ENCODE results near the gene ITPKC. TPM values are rescaled to one million over a fixed set of nuclear protein-coding genes. Genes with fewer than 3 reads are reported as not detected.
A peak's percentile ranks its signal among the peaks of the same experiment; 100 is the strongest.

The ITPKC gene
- total and polyA plus RNA-seq, 3 experiments from 2014 or later, result 5.5 to 8.9 (median 5.7) TPM

DNA sequence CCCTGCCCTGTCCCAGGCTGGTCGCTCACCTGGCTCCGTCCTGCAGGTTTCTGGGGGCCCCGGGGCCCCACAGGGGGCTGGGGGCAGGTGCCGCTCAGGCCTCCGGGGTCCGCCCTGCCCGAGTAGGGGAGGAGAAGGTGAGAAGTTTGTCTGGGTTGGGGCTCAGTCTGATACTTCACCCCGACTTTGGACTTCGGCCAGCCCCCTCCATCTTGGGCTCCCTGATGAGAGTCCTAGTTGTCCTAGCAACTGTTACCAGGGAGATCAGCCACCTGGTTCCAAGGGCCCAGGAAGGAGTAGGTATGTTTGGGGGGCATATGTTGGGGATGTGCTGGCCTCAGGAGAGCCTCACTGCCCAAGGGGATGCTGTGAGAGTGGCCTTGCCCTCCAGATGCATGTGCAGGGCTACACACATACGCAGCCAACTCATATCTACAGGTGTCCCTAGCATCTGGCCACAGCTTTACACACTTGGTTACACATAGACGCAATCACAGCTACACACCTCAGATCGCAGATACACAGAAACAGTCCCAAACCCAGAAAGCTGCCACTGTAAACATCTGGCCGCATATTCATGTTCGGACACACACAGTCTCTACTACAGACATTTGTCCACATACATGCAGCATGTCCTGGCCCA is 29.9 kb upstream of the ITPKC start:
- H3K27me3 Mint-ChIP-seq, result no peaks in the 10 kb centered on the region
- DNase-seq, result no peak
- no peaks in the 10 kb centered on the region for H3K27me3 ChIP-seq (ENCODE audit: insufficient read depth, low read length, poor library complexity, severe bottlenecking)
- peaks cover 7 to 14% (median 12%) of the 10 kb centered on the region in 3 donors for H3K36me3 Mint-ChIP-seq
- no peak overlapping the region for H3K4me3 ChIP-seq (ENCODE audit: low read length)
- no peaks in the 10 kb centered on the region for H3K36me3 ChIP-seq (ENCODE audit: insufficient read depth, low read length)
- H3K27ac Mint-ChIP-seq, result no peak overlapping the region
- H3K9me3 Mint-ChIP-seq, result no peaks in the 10 kb centered on the region
- POLR2A ChIA-PET, result no interaction called here
- H3K4me1 Mint-ChIP-seq, result peaks cover 0 to 7% (median 4%) of the 10 kb centered on the region in 3 donors
- no peaks in the 10 kb centered on the region for H3K9me3 ChIP-seq (ENCODE audit: low read length)
- no peak overlapping the region for H3K4me3 Mint-ChIP-seq
- H3K27ac ChIP-seq (ENCODE audit: low read depth, low read length), result no peak overlapping the region
- CTCF ChIA-PET, result no interaction called here
- H3K4me1 ChIP-seq (ENCODE audit: insufficient read depth, low read length), result peaks cover 10% of the 10 kb centered on the region

DNA sequence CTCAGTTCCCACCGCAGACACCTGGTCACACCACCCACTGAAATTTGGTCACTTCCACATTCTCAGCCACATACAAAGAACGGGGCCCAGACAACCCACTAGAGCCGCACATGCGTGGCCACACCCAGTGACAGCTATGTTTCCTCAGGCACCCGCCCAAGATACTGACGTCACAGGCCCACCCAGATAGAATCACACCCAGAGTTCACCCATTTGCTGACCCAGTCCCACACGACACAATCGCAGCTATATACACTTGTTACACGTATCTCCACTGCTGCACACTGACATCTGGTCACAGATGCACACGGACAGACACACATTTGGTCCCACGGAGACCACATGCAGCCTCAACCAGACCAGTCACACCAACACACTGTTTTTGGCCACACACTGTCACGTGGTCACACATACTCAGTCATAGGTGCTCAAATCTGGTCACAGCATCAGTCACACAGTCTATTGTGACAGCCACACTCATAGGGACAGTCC is 29.3 kb upstream of the ITPKC start:
- peaks cover 10% of the 10 kb centered on the region for H3K4me1 ChIP-seq (ENCODE audit: insufficient read depth, low read length)

DNA sequence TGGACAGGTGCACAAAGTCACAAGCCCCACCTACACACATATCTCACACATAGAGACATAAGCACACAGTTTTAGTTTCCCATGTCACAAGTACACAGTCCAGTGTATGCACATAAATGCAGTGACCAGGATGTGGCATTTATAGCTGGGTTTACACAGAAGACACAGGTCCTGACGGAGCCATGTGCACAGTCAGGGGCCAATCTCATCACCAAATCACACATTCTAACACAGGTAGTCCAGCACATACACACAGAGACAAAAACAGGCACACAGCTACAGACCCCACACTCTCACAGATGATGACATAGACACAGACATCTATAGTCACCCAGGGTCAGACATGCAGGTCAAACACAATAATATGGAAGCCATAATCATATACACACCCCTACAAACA is 28.6 kb upstream of the ITPKC start:
- H3K27me3 Mint-ChIP-seq, result no peaks in the 10 kb centered on the region
- no peak overlapping the region for H3K4me3 Mint-ChIP-seq
- CTCF ChIA-PET, result interaction anchor here (0.6 kb wide), 1 partner anchor 1499 kb away, joined by 3 read pairs; no protein-coding TSS in a partner anchor
- no peak overlapping the region for H3K27ac Mint-ChIP-seq
- no peak overlapping the region for H3K27ac ChIP-seq (ENCODE audit: low read depth, low read length)
- no peaks in the 10 kb centered on the region for H3K27me3 ChIP-seq (ENCODE audit: insufficient read depth, low read length, poor library complexity, severe bottlenecking)
- no peak overlapping the region for H3K4me3 ChIP-seq (ENCODE audit: low read length)
- H3K36me3 ChIP-seq (ENCODE audit: insufficient read depth, low read length), result no peaks in the 10 kb centered on the region
- no peaks in the 10 kb centered on the region for H3K9me3 Mint-ChIP-seq
- DNase-seq, result no peak
- H3K4me1 ChIP-seq (ENCODE audit: insufficient read depth, low read length), result peaks cover 10% of the 10 kb centered on the region
- no peaks in the 10 kb centered on the region for H3K9me3 ChIP-seq (ENCODE audit: low read length)
- POLR2A ChIA-PET, result no interaction called here
- H3K4me1 Mint-ChIP-seq, result peaks cover 0 to 7% (median 4%) of the 10 kb centered on the region in 3 donors
- H3K36me3 Mint-ChIP-seq, result peaks cover 7 to 18% (median 12%) of the 10 kb centered on the region in 3 donors

More for the DNA sequence above, 29.3 kb upstream of the ITPKC start:
- Mint-ChIP-seq H3K27ac (no peak overlapping the region), H3K9me3 (no peaks in the 10 kb centered on the region), H3K27me3 (no peaks in the 10 kb centered on the region), H3K4me1 (peaks cover 0 to 7% (median 4%) of the 10 kb centered on the region in 3 donors), H3K4me3 (no peak overlapping the region), H3K36me3 (peaks cover 7 to 17% (median 12%) of the 10 kb centered on the region in 3 donors)
- Histone ChIP-seq H3K27ac (ENCODE audit: low read depth, low read length) (no peak overlapping the region), H3K36me3 (ENCODE audit: insufficient read depth, low read length) (no peaks in the 10 kb centered on the region), H3K4me3 (ENCODE audit: low read length) (no peak overlapping the region), H3K27me3 (ENCODE audit: insufficient read depth, low read length, poor library complexity, severe bottlenecking) (no peaks in the 10 kb centered on the region), H3K9me3 (ENCODE audit: low read length) (no peaks in the 10 kb centered on the region)
- CTCF ChIA-PET, result no interaction called here
- peak in 1 of 5 donors; percentile 24 for DNase-seq
- POLR2A ChIA-PET, result no interaction called here

DNA sequence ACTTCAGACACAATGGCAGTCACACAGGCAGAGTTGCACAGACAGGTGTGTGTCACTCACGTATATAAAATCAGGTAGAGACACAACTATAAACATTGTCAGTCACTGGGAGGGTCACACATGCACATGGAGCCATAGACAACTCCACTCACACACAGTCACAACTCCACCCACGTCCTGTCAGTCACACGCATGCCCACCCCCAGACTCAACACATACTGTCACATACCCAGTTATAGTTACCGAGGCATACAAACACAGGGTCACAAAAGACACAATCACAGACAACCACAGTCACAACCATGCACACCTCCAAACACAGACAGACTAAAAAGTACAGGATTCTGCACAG is 27.9 kb upstream of the ITPKC start:
- CTCF ChIA-PET, result interaction anchor here (0.6 kb wide), 1 partner anchor 1498 kb away, joined by 3 read pairs; no protein-coding TSS in a partner anchor
- no peak overlapping the region for H3K27ac Mint-ChIP-seq

DNA sequence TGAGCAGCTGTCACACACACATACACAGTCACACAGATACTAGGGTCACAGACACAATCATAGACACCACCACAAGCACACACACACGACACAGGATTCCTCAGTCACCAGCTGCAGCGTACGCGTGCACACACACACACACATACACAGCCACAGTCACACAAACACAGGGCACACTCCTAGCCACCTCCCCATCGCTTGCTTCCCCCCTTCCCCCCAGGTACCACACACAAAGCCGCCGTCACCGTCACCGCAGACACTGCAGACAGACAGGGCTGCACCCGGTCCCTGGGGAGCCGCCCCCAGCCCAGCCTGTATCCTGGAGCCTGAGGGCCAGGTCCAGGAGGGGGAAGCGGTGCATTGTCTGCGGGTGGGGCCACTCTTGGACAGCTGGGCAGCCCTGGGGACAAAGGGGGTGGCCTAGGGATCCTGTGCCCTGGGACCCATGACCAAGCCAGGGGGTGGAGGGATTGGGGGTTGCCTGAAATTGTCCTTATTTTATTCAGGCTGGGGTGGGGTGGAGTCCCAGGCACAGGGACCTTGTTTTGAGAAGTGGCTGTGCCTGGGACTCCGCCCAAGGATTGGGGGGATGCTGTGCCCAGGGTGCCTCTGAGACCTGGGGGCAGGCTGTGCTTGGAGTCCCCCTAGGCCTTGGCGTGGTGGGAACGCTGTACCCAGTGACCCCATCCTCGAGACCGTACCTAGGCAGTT is 27.4 kb upstream of the ITPKC start:
- Mint-ChIP-seq H3K4me3 (peak overlapping the region in 3 of 7 donors; percentile 55 to 87 (median 60)), H3K4me1 (peaks cover 0 to 7% (median 4%) of the 10 kb centered on the region in 3 donors), H3K36me3 (peaks cover 7 to 23% (median 12%) of the 10 kb centered on the region in 3 donors), H3K27me3 (no peaks in the 10 kb centered on the region), H3K27ac (peak overlapping the region in 1 of 8 donors; percentile 39), H3K9me3 (no peaks in the 10 kb centered on the region)
- H3K36me3 ChIP-seq (ENCODE audit: insufficient read depth, low read length), result no peaks in the 10 kb centered on the region
- peak overlapping the region; percentile 50 for H3K27ac ChIP-seq (ENCODE audit: low read depth, low read length)
- peak overlapping the region; percentile 39 for H3K4me3 ChIP-seq (ENCODE audit: low read length)
- CTCF ChIA-PET, result no interaction called here
- DNase-seq, result peak in 3 of 5 donors; percentile 26 to 62 (median 32)
- H3K27me3 ChIP-seq (ENCODE audit: insufficient read depth, low read length, poor library complexity, severe bottlenecking), result no peaks in the 10 kb centered on the region
- no peaks in the 10 kb centered on the region for H3K9me3 ChIP-seq (ENCODE audit: low read length)
- POLR2A ChIA-PET, result interaction anchor here (0.6 kb wide), 1 partner anchor 750 kb away, joined by 3 read pairs; no protein-coding TSS in a partner anchor
- peaks cover 10% of the 10 kb centered on the region for H3K4me1 ChIP-seq (ENCODE audit: insufficient read depth, low read length)

More for the DNA sequence above, 27.9 kb upstream of the ITPKC start:
- H3K9me3 Mint-ChIP-seq, result no peaks in the 10 kb centered on the region
- no peaks in the 10 kb centered on the region for H3K36me3 ChIP-seq (ENCODE audit: insufficient read depth, low read length)
- H3K4me3 Mint-ChIP-seq, result no peak overlapping the region
- H3K4me3 ChIP-seq (ENCODE audit: low read length), result no peak overlapping the region
- H3K27me3 ChIP-seq (ENCODE audit: insufficient read depth, low read length, poor library complexity, severe bottlenecking), result no peaks in the 10 kb centered on the region
- no peaks in the 10 kb centered on the region for H3K27me3 Mint-ChIP-seq
- peak overlapping the region; percentile 50 for H3K27ac ChIP-seq (ENCODE audit: low read depth, low read length)
- no peak for DNase-seq
- peaks cover 0 to 7% (median 4%) of the 10 kb centered on the region in 3 donors for H3K4me1 Mint-ChIP-seq
- H3K4me1 ChIP-seq (ENCODE audit: insufficient read depth, low read length), result peaks cover 10% of the 10 kb centered on the region
- POLR2A ChIA-PET, result interaction anchor here (0.6 kb wide), 1 partner anchor 750 kb away, joined by 3 read pairs; no protein-coding TSS in a partner anchor
- no peaks in the 10 kb centered on the region for H3K9me3 ChIP-seq (ENCODE audit: low read length)
- H3K36me3 Mint-ChIP-seq, result peaks cover 7 to 19% (median 12%) of the 10 kb centered on the region in 3 donors

DNA sequence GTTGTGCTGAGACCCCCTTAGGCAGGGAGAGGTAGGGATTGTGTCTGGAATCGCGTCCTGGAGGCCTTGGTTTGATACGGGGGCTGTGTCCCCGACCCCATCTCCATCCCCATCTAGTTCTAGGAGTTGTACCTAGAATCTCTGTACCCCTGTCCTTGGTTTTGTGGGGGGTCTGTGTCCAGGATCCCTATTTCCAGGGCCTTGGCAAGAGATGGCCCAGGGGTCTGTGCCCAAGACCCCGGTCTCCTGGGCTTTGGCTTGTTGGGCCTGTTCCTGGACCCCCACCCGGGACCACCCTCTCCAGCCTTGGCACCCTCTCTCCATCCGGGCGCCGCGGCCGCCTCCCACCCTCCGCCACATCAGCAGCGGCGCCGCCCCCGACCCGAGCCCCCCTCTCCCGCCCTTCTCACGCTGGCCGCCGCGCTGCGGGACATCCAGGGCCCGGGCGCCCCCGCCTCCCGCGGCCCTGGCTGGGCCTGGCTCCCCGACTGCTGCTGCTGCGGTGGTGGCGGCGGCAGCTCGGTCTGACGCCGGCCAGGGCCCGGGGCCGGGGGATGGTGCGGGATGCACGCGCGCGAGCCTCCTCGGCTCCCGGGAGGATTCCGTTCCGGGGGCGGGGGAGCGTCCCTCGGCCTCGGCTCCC is 26.7 kb upstream of the ITPKC start, which contains the start of gene NUMBL:
NUMBL (minus strand) TSS at position 602 of the 643 bp plus-strand sequence; CDS start at position 434, 168 bp downstream.
- H3K4me1 ChIP-seq (ENCODE audit: insufficient read depth, low read length), result peaks cover 10% of the 10 kb centered on the region

DNA sequence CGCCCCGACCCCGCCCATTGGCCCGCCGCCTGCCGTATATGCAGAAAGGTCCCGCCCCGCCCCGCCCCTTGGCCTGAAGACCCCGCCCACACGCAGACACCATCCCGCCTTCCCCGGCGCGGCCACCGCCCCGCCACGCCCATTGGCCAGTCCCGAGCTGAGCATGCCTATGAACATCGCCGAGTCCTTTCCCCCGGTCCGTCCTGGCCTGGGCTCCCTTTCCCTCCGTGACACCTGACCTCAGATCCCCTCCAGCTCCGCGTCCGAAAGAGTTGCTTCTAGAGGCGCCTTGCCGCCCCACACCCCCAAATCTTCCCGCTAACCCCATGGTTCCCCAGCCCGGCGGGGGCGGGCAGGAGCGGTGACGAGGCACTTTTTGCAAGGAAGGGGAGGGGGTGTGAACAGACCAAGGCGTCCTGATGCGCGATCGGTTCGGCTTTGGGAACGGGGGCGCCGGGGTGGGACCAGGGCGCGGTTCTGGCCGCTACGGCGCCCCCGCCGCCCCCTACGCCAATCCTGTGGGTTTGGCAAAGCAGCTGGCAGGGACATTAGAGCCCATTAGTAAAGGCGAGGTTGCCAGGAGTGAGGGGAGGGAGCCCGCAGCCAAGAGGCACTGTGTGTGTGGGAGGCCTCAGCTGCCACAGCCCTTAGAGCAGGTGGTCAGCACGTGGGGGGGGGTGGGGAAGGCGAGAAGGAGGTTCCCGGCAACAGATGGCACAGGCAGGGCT is 26.1 kb upstream of the ITPKC start:
- peaks cover 0 to 7% (median 4%) of the 10 kb centered on the region in 3 donors for H3K4me1 Mint-ChIP-seq
- POLR2A ChIA-PET, result interaction anchor here (0.6 to 1.0 kb wide), 5 partner anchors 25 to 481 kb away, joined by 3 to 8 read pairs (median 3); partner anchors contain the start of genes ACTMAP and EGLN2
- H3K9me3 Mint-ChIP-seq, result no peaks in the 10 kb centered on the region
- Histone ChIP-seq H3K27ac (ENCODE audit: low read depth, low read length) (peak overlapping the region; percentile 61), H3K4me3 (ENCODE audit: low read length) (peak overlapping the region; percentile 81), H3K9me3 (ENCODE audit: low read length) (no peaks in the 10 kb centered on the region), H3K27me3 (ENCODE audit: insufficient read depth, low read length, poor library complexity, severe bottlenecking) (no peaks in the 10 kb centered on the region), H3K36me3 (ENCODE audit: insufficient read depth, low read length) (no peaks in the 10 kb centered on the region), H3K4me1 (ENCODE audit: insufficient read depth, low read length) (peaks cover 10% of the 10 kb centered on the region)
- DNase-seq, result peak; percentile 75 to 90 (median 84)
- no peaks in the 10 kb centered on the region for H3K27me3 Mint-ChIP-seq
- H3K4me3 Mint-ChIP-seq, result peak overlapping the region; percentile 83 to 97 (median 91)
- CTCF ChIA-PET, result no interaction called here
- H3K27ac Mint-ChIP-seq, result peak overlapping the region; percentile 18 to 97 (median 94)
- peaks cover 0 to 26% (median under 1%) of the 10 kb centered on the region in 3 donors for H3K36me3 Mint-ChIP-seq

More for the DNA sequence above, 26.7 kb upstream of the ITPKC start, which contains the start of gene NUMBL:
- H3K9me3 Mint-ChIP-seq, result no peaks in the 10 kb centered on the region
- H3K27ac Mint-ChIP-seq, result peak within 1 kb of the TSS; percentile 18 to 97 (median 94)
- CTCF ChIA-PET, result no interaction called here
- Histone ChIP-seq H3K36me3 (ENCODE audit: insufficient read depth, low read length) (no peaks in the 10 kb centered on the region), H3K9me3 (ENCODE audit: low read length) (no peaks in the 10 kb centered on the region), H3K27me3 (ENCODE audit: insufficient read depth, low read length, poor library complexity, severe bottlenecking) (no peaks in the 10 kb centered on the region), H3K27ac (ENCODE audit: low read depth, low read length) (peak within 1 kb of the TSS; percentile 61), H3K4me3 (ENCODE audit: low read length) (peak within 1 kb of the TSS; percentile 81)
- DNase-seq, result no peak
- peak within 1 kb of the TSS; percentile 83 to 97 (median 91) for H3K4me3 Mint-ChIP-seq
- H3K27me3 Mint-ChIP-seq, result no peaks in the 10 kb centered on the region
- peaks cover 6 to 26% (median 7%) of the 10 kb centered on the region in 3 donors for H3K36me3 Mint-ChIP-seq
- H3K4me1 Mint-ChIP-seq, result peaks cover 0 to 7% (median 4%) of the 10 kb centered on the region in 3 donors
- POLR2A ChIA-PET, result interaction anchor here (0.6 to 1.0 kb wide), 4 partner anchors 26 to 481 kb away, joined by 3 to 8 read pairs (median 4); partner anchors contain the start of gene ACTMAP
